Right lobe of liver (tissue), 6 donors: ENCODE results near the gene DDX41. TPM values are rescaled to one million over a fixed set of nuclear protein-coding genes. Genes with fewer than 3 reads are reported as not detected.

Experiments used
- ATAC-seq, 4 donors: fragments of 200-7000 bp; cut with Tn5 transposase; one replicate each; pipeline ENCODE4 v1.9.1; 2020; ENCODE audit warnings: mild to moderate bottlenecking in 4 of 4, moderate library complexity in 4 of 4
- DNase-seq, 3 donors: peaks; one replicate each; pipeline ENCODE4 v3.0.0-alpha.2; 2020
- H3K27ac ChIP-seq, 3 donors: fragments of 200-600 bp; one replicate each; pipeline ENCODE4 v1.8.0; 2022
- H3K27me3 ChIP-seq, 2 donors: fragments of 200-600 bp; one replicate each; pipeline ENCODE4 v1.8.0; 2022
- H3K36me3 ChIP-seq, 4 donors: fragments of 200-600 bp; sonication (generic) in 1 of 4; one replicate each; pipeline versions ENCODE4 v1.5.1 to v1.8.0; 2017 to 2022; ENCODE audit warnings: control low read depth in 1 of 4
- H3K4me1 ChIP-seq, 4 donors: fragments of 200-600 bp; sonication (generic) in 1 of 4; one replicate each; pipeline versions ENCODE4 v1.5.1 to v1.8.0; 2017 to 2022; ENCODE audit warnings: control low read depth in 1 of 4
- H3K4me3 ChIP-seq, 3 donors: fragments of 200-600 bp; one replicate each; pipeline ENCODE4 v1.8.0; 2022
- H3K9me3 ChIP-seq, 4 donors: fragments of 200-600 bp; sonication (generic) in 1 of 4; one replicate each; pipeline versions ENCODE4 v1.5.1 to v1.8.0; 2017 to 2022; ENCODE audit warnings: control low read depth in 1 of 4
- POLR2A ChIP-seq: fragments of 450-650 bp; IDR thresholded peaks from one replicate; pipeline ENCODE4 v1.6.1; 2017; ENCODE audit warnings: antibody characterized with exemption, mild to moderate bottlenecking
- WGBS: methylation state at CpG from one replicate; pipeline ENCODE4 v1.1.6; 2018; ENCODE audit warnings: low coverage, low lambda C conversion rate; ENCODE audit not compliant: insufficient coverage; ENCODE audit errors: missing lambda C conversion rate; 5-methylcytosine and 5-hydroxymethylcytosine counted together
- intact Hi-C, 2 donors: fragments of 100-400 bp; cut with DNase I; formaldehyde crosslinking; loops; one replicate each; pipeline versions ENCODE4 v1.11.2 to v1.14.1; 2022
- total RNA-seq, 6 experiments: library from RNA; depleted of rRNA in 2 of 6; stranded (reverse); fragments of >200 nt in 2 of 6; fragmentation: NEBNext Ultra II Directional in 3 of 6; extraction: Animal tissue kit (Norgen Biotek cat#: 25700) in 3 of 6; gene quantifications; one replicate each; pipeline versions ENCODE4 v1.1.0 to v1.2.4, GENCODE V29; 2016 to 2023
- TF ChIP-seq, protein P1 (sequence below), 4 donors: fragments of 200-600 bp in 3 of 4; fragments of 450-650 bp in 1 of 4; IDR thresholded peaks; one replicate each; pipeline versions ENCODE4 v1.5.1 to v1.8.0; 2016 to 2022; ENCODE audit warnings: antibody characterized with exemption in 4 of 4, mild to moderate bottlenecking in 2 of 4
- donor health status: DM: no; HTN: yes; CAD: no.
- donor health status: DM: no; HTN: no; CAD: no.
- donor health status: DM: no; HTN: no; CAD: no.
- donor health status: DM: no; HTN: yes; CAD: no.
- donor health status: DM: no; HTN: yes; CAD: no.

The DDX41 gene
- total RNA-seq, 6 experiments from 2014 or later = 35.1 to 64.8 (median 47.9) TPM

DNA sequence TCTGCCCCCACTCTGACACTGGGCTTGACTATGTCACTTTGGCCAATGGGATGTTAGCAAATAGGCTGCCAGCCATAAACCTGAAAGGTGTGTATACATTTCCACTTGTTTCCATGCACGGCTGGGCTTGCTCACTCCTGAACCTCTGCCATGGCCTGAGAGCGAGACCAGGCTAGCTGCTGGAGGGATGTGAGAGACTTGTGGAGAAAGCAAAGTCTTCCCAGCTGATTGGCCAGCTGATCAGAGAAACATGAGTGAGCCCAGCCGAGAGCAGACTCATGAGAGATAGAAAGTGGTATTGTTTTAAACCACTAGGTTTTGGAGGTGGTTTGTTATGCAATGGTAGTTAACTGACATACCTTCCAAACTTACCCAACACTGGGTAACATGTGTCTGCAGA lies 23.7 kb upstream of the DDX41 start:
- Histone ChIP-seq H3K36me3 (peaks cover 0 to 30% (median 4%) of the 10 kb centered on the region in 4 donors), H3K9me3 (no peaks in the 10 kb centered on the region), H3K27me3 (no peaks in the 10 kb centered on the region), H3K4me3 (no peak overlapping the region), H3K4me1 (peaks cover 0 to 9% (median 3%) of the 10 kb centered on the region in 4 donors), H3K27ac (no peak overlapping the region)
- TF ChIP-seq POLR2A = no peak
- TF ChIP-seq, protein P1, sequence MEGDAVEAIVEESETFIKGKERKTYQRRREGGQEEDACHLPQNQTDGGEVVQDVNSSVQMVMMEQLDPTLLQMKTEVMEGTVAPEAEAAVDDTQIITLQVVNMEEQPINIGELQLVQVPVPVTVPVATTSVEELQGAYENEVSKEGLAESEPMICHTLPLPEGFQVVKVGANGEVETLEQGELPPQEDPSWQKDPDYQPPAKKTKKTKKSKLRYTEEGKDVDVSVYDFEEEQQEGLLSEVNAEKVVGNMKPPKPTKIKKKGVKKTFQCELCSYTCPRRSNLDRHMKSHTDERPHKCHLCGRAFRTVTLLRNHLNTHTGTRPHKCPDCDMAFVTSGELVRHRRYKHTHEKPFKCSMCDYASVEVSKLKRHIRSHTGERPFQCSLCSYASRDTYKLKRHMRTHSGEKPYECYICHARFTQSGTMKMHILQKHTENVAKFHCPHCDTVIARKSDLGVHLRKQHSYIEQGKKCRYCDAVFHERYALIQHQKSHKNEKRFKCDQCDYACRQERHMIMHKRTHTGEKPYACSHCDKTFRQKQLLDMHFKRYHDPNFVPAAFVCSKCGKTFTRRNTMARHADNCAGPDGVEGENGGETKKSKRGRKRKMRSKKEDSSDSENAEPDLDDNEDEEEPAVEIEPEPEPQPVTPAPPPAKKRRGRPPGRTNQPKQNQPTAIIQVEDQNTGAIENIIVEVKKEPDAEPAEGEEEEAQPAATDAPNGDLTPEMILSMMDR (IDR thresholded peaks at IDR 0.05) = no peak
- ATAC-seq = no peak
- intact Hi-C loops = no loop called here
- DNase-seq = no peak
- 77% methylated on average over 3 of the region's 3 CpGs for WGBS

DNA sequence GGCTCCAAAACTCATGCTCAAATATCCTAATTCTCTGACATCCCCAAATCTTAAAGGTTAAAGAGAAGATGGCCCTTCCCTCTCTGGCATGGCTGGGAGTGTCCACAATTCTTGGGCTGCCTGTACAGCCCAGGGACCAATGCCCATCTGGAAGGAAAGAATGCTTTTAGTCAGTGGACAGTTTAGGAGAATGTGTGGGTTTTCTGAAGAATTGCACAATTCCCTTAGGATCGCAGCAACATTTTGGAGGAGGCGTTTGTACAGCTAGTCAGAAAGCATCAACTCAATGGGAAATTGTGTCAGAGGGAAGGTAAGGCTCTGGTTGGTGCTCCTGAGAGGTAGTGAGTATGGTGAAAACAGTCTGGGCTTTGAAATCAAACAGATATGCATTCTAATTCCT lies 22.6 kb upstream of the DDX41 start:
- H3K27me3 ChIP-seq = no peaks in the 10 kb centered on the region
- no peak for ATAC-seq
- peaks cover 0 to 10% (median 4%) of the 10 kb centered on the region in 4 donors for H3K4me1 ChIP-seq
- no peak for DNase-seq
- H3K36me3 ChIP-seq = peaks cover 0 to 30% (median 4%) of the 10 kb centered on the region in 4 donors
- no peak overlapping the region for H3K27ac ChIP-seq
- no peaks in the 10 kb centered on the region for H3K9me3 ChIP-seq
- no peak overlapping the region for H3K4me3 ChIP-seq
- intact Hi-C loops = no loop called here
- WGBS = 68% methylated on average over 2 of the region's 2 CpGs
- TF ChIP-seq, protein P1 (IDR thresholded peaks at IDR 0.05) = no peak
- TF ChIP-seq POLR2A = no peak

DNA sequence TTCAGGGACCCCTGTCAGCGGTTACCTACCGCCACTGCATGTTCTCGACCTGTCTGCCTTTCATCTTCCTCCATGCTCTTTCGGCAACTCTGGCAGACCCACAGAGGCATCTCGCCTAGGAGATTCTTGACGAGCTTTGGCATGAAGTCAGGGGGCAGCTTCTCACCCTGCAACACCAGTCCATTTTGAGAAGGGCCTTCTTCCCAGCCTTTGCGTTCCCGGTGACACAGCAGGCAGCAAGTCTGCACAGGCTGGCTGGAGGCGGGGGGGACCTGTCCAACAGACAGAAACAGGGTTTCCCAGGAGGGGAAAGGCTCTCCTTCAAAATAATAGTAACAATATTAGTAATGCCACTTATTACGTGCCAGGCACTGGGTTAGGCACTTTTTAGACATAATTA lies 22.1 kb upstream of the DDX41 start:
- peaks cover 0 to 31% (median 4%) of the 10 kb centered on the region in 4 donors for H3K36me3 ChIP-seq
- no peaks in the 10 kb centered on the region for H3K27me3 ChIP-seq
- DNase-seq = no peak
- H3K4me3 ChIP-seq = no peak overlapping the region
- 76% methylated on average over 5 of the region's 10 CpGs for WGBS
- intact Hi-C loops = no loop called here
- peaks cover 0 to 16% (median 6%) of the 10 kb centered on the region in 4 donors for H3K4me1 ChIP-seq
- no peak for ATAC-seq
- TF ChIP-seq, protein P1 (IDR thresholded peaks at IDR 0.05) = no peak
- TF ChIP-seq POLR2A = no peak
- no peaks in the 10 kb centered on the region for H3K9me3 ChIP-seq
- H3K27ac ChIP-seq = no peak overlapping the region

DNA sequence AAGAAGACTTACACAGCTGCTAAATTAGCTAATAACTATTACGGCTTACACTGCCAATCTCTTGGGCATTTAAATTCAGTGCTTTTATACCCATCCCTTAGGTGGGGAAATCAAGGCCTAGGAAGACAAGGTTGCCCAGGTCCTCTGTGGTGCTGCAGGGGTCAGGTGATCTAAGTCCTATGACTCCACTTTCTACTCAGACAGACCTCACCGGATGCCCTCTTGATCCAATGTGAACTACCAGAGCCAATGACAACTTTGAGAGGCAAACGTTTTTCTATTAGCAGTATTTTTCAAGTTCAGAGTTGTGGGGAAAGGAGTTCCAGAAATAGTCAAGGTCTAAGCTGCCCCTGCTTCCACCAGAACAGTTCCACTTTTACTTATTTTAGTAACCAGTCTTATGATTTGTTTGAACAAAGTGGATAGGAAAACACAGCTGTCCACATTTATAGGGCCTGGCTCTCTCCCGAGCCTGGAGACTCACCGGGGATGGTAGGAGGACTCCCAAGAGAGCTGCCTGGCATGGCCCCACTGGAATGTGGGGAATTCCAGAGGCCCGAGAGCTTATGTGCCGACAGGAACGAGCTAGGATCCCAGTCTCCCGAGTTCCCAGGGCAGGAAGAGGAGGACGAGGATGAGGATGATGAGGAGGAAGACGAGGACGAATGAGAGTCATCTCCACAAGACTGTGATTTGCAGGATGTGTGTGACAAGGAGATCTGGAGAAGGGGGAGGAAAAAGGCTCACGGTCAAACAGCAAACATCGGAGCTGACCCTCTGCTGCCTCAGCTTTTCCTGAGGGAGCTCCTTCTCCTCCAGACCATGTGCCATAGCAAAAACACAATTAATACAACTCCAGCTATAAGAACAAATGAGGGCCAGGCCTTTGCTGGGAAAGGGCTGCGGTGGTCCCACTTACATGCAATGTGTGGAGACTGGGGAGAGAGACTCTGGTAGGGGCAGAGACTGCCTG lies 20.9 kb upstream of the DDX41 start:
- ATAC-seq (peak in 3 of 4 donors; percentile 15 to 74 (median 44)), DNase-seq (peak in 1 of 3 donors; percentile 57)
- Histone ChIP-seq H3K27me3 (no peaks in the 10 kb centered on the region), H3K27ac (peak overlapping the region in 1 of 3 donors; percentile 20), H3K4me1 (peaks cover 0 to 17% (median 6%) of the 10 kb centered on the region in 4 donors), H3K4me3 (no peak overlapping the region), H3K36me3 (peaks cover 0 to 37% (median 4%) of the 10 kb centered on the region in 4 donors), H3K9me3 (no peaks in the 10 kb centered on the region)
- intact Hi-C loops = no loop called here
- no peak for TF ChIP-seq POLR2A
- TF ChIP-seq, protein P1 (IDR thresholded peaks at IDR 0.05) = no peak
- WGBS = 27% methylated on average over 14 of the region's 15 CpGs
